8988T (cell line): ENCODE data around the gene MRAP2.
"Not testable (repeated sequence)": the region's sequence is repeated elsewhere in the genome, so short reads cannot be mapped to it uniquely, and the experiment has no call there.

Source experiments
- DNase-seq: peaks from one replicate; pipeline ENCODE4 v3.0.0; 2011

Gene MRAP2

GRCh38 chr6:84078335-84078734, 44.8 kb downstream of the MRAP2 start:
- no peak for DNase-seq

- no peak for DNase-seq
Observed at GRCh38 chr6:84081222-84081621, 47.6 kb downstream of the MRAP2 start.

GRCh38 chr6:84082689-84083265, 49.2 kb downstream of the MRAP2 start:
- DNase-seq = no peak

GRCh38 chr6:84084705-84085104, 51.1 kb downstream of the MRAP2 start:
- DNase-seq = not testable (repeated sequence)

- no peak for DNase-seq
Observed at GRCh38 chr6:84086056-84086455, 52.5 kb downstream of the MRAP2 start.

- no peak for DNase-seq
Observed at GRCh38 chr6:84086545-84087429, 53.2 kb downstream of the MRAP2 start.

- DNase-seq = no peak
Observed at GRCh38 chr6:84089081-84089480, 55.5 kb downstream of the MRAP2 start.

- no peak for DNase-seq
Observed at GRCh38 chr6:84089552-84089951, 56.0 kb downstream of the MRAP2 start.

- DNase-seq = no peak
Observed at GRCh38 chr6:84093441-84094435, 60.2 kb downstream of the MRAP2 start.

- no peak for DNase-seq
Observed at GRCh38 chr6:84095156-84095555, 61.6 kb downstream of the MRAP2 start.

- no peak for DNase-seq
Observed at GRCh38 chr6:84103029-84103428, 69.5 kb downstream of the MRAP2 start.

GRCh38 chr6:84105215-84105924, 71.8 kb downstream of the MRAP2 start:
- not testable (repeated sequence) for DNase-seq

GRCh38 chr6:84107495-84107894, 73.9 kb downstream of the MRAP2 start:
- no peak for DNase-seq

GRCh38 chr6:84111351-84111750, 77.8 kb downstream of the MRAP2 start:
- DNase-seq = not testable (repeated sequence)

GRCh38 chr6:84114933-84115594, 81.5 kb downstream of the MRAP2 start:
- not testable (repeated sequence) for DNase-seq

- no peak for DNase-seq
Observed at GRCh38 chr6:84118191-84118590, 84.6 kb downstream of the MRAP2 start.

- DNase-seq = no peak
Observed at GRCh38 chr6:84119277-84119676, 85.7 kb downstream of the MRAP2 start.

GRCh38 chr6:84123186-84123585, 89.6 kb downstream of the MRAP2 start:
- no peak for DNase-seq

GRCh38 chr6:84129588-84129987, 96.0 kb downstream of the MRAP2 start:
- not testable (repeated sequence) for DNase-seq

GRCh38 chr6:84133385-84133784, 99.8 kb downstream of the MRAP2 start:
- not testable (repeated sequence) for DNase-seq

GRCh38 chr6:84135291-84135690, 101.7 kb downstream of the MRAP2 start:
- no peak for DNase-seq
